ENCODE data around the gene DDX10.

GRCh38 chr11:108805030-108805429 is 140.2 kb downstream of the DDX10 start:
- TF ChIP-seq POLR2A (IDR thresholded peaks at IDR 0.05) (no peak), CTCF (IDR thresholded peaks at IDR 0.05) (no peak)

All from uterus (tissue), 2 donors.